GM12878 (cell line): ENCODE data around the gene DALRD3.

Source experiments
- BRCA1 ChIP-seq: IDR thresholded peaks from 2 replicates; pipeline ENCODE4 v1.6.1; 2011; ENCODE audit warnings: low read depth, low read length, improper control_type of control experiment
- CREB1 ChIP-seq: IDR thresholded peaks from 2 replicates; pipeline ENCODE4 v1.6.1; 2012; ENCODE audit warnings: low read depth, mild to moderate bottlenecking, inconsistent platforms
- EZH2 ChIP-seq: IDR thresholded peaks from 2 replicates; pipeline ENCODE4 v1.6.1; 2012; ENCODE audit warnings: low read depth, mild to moderate bottlenecking, control low read depth, inconsistent platforms, low read length, borderline replicate concordance; ENCODE audit not compliant: control insufficient read depth
- HDGF ChIP-seq: fragments of 450-650 bp; IDR thresholded peaks from 2 replicates; pipeline ENCODE4 v1.6.1; 2016; ENCODE audit warnings: antibody characterized with exemption
- NR2F1 ChIP-seq: fragments of 450-650 bp; conservative IDR thresholded peaks from 2 replicates; pipeline ENCODE4 v1.6.1; 2017; ENCODE audit warnings: mild to moderate bottlenecking
- POLR2A ChIP-seq: IDR thresholded peaks from 2 replicates; pipeline ENCODE4 v1.6.1; 2011; ENCODE audit warnings: low read depth, mild to moderate bottlenecking, low read length
- RAD21 ChIP-seq: IDR thresholded peaks from 2 replicates; pipeline ENCODE4 v1.6.1; 2011; ENCODE audit warnings: mild to moderate bottlenecking, low read depth, low read length, moderate library complexity; ENCODE audit not compliant: insufficient read depth
- SMC3 ChIP-seq: IDR thresholded peaks from 2 replicates; pipeline ENCODE4 v1.6.1; 2011; ENCODE audit warnings: low read length, improper control_type of control experiment, borderline replicate concordance
- TF ChIP-seq, protein P1 (sequence below): IDR thresholded peaks from 2 replicates; pipeline ENCODE4 v1.6.1; 2012; ENCODE audit warnings: mild to moderate bottlenecking, low read depth, low read length
- TF ChIP-seq, protein P2 (sequence below): IDR thresholded peaks from 2 replicates; pipeline ENCODE4 v1.6.1; 2012; ENCODE audit warnings: low read depth, low read length, improper control_type of control experiment
- TF ChIP-seq, protein P3 (sequence below), 3 experiments: IDR thresholded peaks in 2 of 3; conservative IDR thresholded peaks in 1 of 3; 2 replicates each; pipeline ENCODE4 v1.5.1; 2011; ENCODE audit warnings: low read depth in 3 of 3, low read length in 3 of 3, mild to moderate bottlenecking in 3 of 3, control low read depth in 2 of 3, moderate library complexity in 2 of 3, inconsistent platforms in 1 of 3, mixed read lengths in 1 of 3; ENCODE audit not compliant: control insufficient read depth in 2 of 3, insufficient read depth in 1 of 3; ENCODE audit errors: extremely low read depth in 1 of 3
- TF ChIP-seq, protein P4 (sequence below): fragments of 450-650 bp; IDR thresholded peaks from 2 replicates; pipeline ENCODE4 v1.6.1; 2014; ENCODE audit warnings: mild to moderate bottlenecking
- TF ChIP-seq, protein P5 (sequence below): IDR thresholded peaks from 2 replicates; pipeline ENCODE4 v1.6.1; 2011; ENCODE audit warnings: low read depth, low read length, improper control_type of control experiment, borderline replicate concordance

DNA sequence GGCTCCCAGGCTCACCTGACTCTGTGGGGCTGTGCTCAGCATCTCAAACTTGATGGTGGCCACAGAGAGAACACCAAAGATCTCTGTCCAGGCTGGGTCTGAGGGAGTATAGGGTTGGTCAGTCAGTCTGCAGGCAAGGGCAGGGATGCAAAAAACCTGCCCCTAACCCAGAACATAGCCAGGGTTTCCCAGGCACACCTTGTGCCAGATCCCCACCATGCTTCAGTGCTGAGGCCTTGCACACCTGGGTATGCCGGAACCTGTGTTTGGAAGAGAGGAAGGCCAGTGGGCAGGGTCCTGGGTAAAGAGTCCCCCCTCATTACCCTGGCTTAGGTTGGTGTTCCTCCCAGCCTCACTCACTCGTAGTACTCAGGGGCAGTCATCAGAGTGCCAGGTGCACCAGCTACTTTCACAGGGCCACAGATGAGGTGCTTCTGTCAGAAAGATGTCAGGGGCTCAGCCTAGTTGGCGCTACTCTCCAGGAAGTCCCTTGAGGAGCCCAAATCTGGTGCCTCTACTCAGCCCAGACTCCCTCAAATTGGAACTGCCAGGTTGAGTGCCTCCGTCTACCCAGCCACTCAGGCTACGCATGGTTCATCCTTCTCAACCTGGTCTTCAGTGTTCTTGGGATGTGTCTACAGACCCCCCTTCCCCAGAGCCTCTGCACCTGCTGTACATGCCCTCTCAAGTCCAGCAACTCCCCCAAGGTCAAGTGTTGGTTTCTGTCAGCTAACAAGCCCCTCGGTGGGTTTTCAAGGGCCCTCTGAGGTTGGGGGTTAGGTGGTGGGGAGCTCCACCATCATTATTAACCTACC is 1.8 kb downstream of the DALRD3 start:
- TF ChIP-seq, protein P1, sequence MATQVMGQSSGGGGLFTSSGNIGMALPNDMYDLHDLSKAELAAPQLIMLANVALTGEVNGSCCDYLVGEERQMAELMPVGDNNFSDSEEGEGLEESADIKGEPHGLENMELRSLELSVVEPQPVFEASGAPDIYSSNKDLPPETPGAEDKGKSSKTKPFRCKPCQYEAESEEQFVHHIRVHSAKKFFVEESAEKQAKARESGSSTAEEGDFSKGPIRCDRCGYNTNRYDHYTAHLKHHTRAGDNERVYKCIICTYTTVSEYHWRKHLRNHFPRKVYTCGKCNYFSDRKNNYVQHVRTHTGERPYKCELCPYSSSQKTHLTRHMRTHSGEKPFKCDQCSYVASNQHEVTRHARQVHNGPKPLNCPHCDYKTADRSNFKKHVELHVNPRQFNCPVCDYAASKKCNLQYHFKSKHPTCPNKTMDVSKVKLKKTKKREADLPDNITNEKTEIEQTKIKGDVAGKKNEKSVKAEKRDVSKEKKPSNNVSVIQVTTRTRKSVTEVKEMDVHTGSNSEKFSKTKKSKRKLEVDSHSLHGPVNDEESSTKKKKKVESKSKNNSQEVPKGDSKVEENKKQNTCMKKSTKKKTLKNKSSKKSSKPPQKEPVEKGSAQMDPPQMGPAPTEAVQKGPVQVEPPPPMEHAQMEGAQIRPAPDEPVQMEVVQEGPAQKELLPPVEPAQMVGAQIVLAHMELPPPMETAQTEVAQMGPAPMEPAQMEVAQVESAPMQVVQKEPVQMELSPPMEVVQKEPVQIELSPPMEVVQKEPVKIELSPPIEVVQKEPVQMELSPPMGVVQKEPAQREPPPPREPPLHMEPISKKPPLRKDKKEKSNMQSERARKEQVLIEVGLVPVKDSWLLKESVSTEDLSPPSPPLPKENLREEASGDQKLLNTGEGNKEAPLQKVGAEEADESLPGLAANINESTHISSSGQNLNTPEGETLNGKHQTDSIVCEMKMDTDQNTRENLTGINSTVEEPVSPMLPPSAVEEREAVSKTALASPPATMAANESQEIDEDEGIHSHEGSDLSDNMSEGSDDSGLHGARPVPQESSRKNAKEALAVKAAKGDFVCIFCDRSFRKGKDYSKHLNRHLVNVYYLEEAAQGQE: no peak
- TF ChIP-seq, protein P2, sequence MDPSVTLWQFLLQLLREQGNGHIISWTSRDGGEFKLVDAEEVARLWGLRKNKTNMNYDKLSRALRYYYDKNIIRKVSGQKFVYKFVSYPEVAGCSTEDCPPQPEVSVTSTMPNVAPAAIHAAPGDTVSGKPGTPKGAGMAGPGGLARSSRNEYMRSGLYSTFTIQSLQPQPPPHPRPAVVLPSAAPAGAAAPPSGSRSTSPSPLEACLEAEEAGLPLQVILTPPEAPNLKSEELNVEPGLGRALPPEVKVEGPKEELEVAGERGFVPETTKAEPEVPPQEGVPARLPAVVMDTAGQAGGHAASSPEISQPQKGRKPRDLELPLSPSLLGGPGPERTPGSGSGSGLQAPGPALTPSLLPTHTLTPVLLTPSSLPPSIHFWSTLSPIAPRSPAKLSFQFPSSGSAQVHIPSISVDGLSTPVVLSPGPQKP: no peak
- no peak for TF ChIP-seq NR2F1
- no peak for TF ChIP-seq POLR2A
- TF ChIP-seq, protein P3, sequence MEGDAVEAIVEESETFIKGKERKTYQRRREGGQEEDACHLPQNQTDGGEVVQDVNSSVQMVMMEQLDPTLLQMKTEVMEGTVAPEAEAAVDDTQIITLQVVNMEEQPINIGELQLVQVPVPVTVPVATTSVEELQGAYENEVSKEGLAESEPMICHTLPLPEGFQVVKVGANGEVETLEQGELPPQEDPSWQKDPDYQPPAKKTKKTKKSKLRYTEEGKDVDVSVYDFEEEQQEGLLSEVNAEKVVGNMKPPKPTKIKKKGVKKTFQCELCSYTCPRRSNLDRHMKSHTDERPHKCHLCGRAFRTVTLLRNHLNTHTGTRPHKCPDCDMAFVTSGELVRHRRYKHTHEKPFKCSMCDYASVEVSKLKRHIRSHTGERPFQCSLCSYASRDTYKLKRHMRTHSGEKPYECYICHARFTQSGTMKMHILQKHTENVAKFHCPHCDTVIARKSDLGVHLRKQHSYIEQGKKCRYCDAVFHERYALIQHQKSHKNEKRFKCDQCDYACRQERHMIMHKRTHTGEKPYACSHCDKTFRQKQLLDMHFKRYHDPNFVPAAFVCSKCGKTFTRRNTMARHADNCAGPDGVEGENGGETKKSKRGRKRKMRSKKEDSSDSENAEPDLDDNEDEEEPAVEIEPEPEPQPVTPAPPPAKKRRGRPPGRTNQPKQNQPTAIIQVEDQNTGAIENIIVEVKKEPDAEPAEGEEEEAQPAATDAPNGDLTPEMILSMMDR (IDR thresholded peaks at IDR 0.05 in 2 of 3, conservative IDR thresholded peaks at IDR 0.05 in 1 of 3; ENCODE audit: control insufficient read depth in 2 of 3, extremely low read depth in 1 of 3, insufficient read depth in 1 of 3, low read depth in 3 of 3, low read length in 3 of 3): no peak
- TF ChIP-seq BRCA1: no peak
- TF ChIP-seq, protein P4, sequence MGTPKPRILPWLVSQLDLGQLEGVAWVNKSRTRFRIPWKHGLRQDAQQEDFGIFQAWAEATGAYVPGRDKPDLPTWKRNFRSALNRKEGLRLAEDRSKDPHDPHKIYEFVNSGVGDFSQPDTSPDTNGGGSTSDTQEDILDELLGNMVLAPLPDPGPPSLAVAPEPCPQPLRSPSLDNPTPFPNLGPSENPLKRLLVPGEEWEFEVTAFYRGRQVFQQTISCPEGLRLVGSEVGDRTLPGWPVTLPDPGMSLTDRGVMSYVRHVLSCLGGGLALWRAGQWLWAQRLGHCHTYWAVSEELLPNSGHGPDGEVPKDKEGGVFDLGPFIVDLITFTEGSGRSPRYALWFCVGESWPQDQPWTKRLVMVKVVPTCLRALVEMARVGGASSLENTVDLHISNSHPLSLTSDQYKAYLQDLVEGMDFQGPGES: no peak
- no peak for TF ChIP-seq RAD21
- no peak for TF ChIP-seq HDGF
- TF ChIP-seq SMC3: no peak
- no peak for TF ChIP-seq CREB1
- TF ChIP-seq, protein P5, sequence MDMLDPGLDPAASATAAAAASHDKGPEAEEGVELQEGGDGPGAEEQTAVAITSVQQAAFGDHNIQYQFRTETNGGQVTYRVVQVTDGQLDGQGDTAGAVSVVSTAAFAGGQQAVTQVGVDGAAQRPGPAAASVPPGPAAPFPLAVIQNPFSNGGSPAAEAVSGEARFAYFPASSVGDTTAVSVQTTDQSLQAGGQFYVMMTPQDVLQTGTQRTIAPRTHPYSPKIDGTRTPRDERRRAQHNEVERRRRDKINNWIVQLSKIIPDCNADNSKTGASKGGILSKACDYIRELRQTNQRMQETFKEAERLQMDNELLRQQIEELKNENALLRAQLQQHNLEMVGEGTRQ: no peak
- TF ChIP-seq EZH2: no peak
